Loucy (cell line): ENCODE results near the gene TLR9.

Experiments used
- H2AFZ ChIP-seq: fragments of 200-600 bp; sonication (generic); 2 replicates; pipeline ENCODE4 v1.6.0; 2016; ENCODE audit warnings: antibody characterized with exemption, mild to moderate bottlenecking, low read length, moderate library complexity
- H3F3A ChIP-seq: fragments of 200-600 bp; 2 replicates; pipeline ENCODE4 v1.6.0; 2016; ENCODE audit warnings: antibody characterized with exemption, low read depth, mild to moderate bottlenecking
- H3K27me3 ChIP-seq: fragments of 200-600 bp; sonication (generic); 2 replicates; pipeline ENCODE4 v1.6.1; 2014; ENCODE audit warnings: low read length, mild to moderate bottlenecking; ENCODE audit not compliant: insufficient read depth, poor library complexity, severe bottlenecking
- H3K36me3 ChIP-seq: fragments of 200-600 bp; sonication (generic); 2 replicates; pipeline ENCODE4 v1.6.1; 2016; ENCODE audit warnings: low read length; ENCODE audit not compliant: insufficient read depth
- H3K4me1 ChIP-seq: fragments of 200-600 bp; sonication (generic); 2 replicates; pipeline ENCODE4 v1.5.1; 2014; ENCODE audit warnings: low read length, mild to moderate bottlenecking; ENCODE audit not compliant: insufficient read depth, poor library complexity, severe bottlenecking
- H3K4me2 ChIP-seq: fragments of 200-600 bp; sonication (generic); 2 replicates; pipeline ENCODE4 v1.6.0; 2014; ENCODE audit warnings: antibody characterized with exemption, low read length, low read depth, mild to moderate bottlenecking; ENCODE audit not compliant: poor library complexity, severe bottlenecking
- H3K4me3 ChIP-seq: fragments of 200-600 bp; sonication (generic); 2 replicates; pipeline ENCODE4 v1.5.1; 2014; ENCODE audit warnings: low read length, mild to moderate bottlenecking, mixed read lengths; ENCODE audit not compliant: poor library complexity, severe bottlenecking
- H3K79me2 ChIP-seq: fragments of 200-600 bp; sonication (generic); 2 replicates; pipeline ENCODE4 v1.6.1; 2014; ENCODE audit warnings: low read length; ENCODE audit not compliant: insufficient read depth
- H3K9ac ChIP-seq: fragments of 200-600 bp; sonication (generic); 2 replicates; pipeline ENCODE4 v1.6.0; 2014; ENCODE audit warnings: mild to moderate bottlenecking, low read depth, low read length, moderate library complexity; ENCODE audit not compliant: poor library complexity, severe bottlenecking
- H3K9me2 ChIP-seq: fragments of 200-600 bp; sonication (generic); replicated peaks from 2 replicates; pipeline ENCODE4 v1.6.1; 2016; ENCODE audit warnings: low read depth, low read length, mixed read lengths
- H3K9me3 ChIP-seq: fragments of 200-600 bp; sonication (generic); 2 replicates; pipeline ENCODE4 v1.6.1; 2014; ENCODE audit warnings: mild to moderate bottlenecking, antibody characterized with exemption, low read length, low read depth; ENCODE audit not compliant: insufficient read depth
- H4K20me1 ChIP-seq: fragments of 200-600 bp; sonication (generic); 2 replicates; pipeline ENCODE4 v1.6.0; 2014; ENCODE audit warnings: antibody characterized with exemption, low read length, mild to moderate bottlenecking; ENCODE audit not compliant: insufficient read depth, poor library complexity, severe bottlenecking
- CTCF ChIP-seq: fragments of 200-600 bp; sonication (generic); conservative IDR thresholded peaks from 2 replicates; pipeline ENCODE4 v1.5.1; 2014; ENCODE audit warnings: mild to moderate bottlenecking, antibody characterized with exemption, low read length
- EZH2phosphoT487 ChIP-seq: fragments of 200-600 bp; IDR thresholded peaks from 2 replicates; pipeline ENCODE4 v1.6.1; 2018; ENCODE audit warnings: antibody characterized with exemption, mild to moderate bottlenecking, moderate library complexity, borderline replicate concordance

The TLR9 gene

DNA sequence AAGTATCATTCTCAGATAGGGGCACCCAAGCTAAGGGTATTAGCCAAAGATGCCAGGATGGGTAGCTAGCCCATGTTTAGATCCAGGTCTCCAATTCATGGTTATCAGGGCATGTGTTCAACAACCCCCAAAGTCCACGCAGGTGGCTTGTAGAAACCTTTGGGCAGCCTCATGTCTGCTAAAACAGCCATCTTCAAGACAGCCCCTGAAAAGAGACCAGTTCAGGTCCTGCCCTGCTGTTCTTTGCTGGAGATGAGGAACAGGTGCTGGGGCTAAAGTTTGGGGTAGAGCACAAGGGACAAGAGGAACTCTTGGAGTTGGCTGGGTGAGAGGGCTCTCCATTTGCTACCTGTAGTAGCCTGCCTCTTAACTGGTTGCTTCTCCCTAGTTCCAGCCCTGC lies 24.7 kb upstream of the TLR9 start:
- Histone ChIP-seq H3K4me1 (peaks cover 20% of the 10 kb centered on the region), H3K9me3 (no peaks in the 10 kb centered on the region), H3K9ac (no peak overlapping the region), H3K9me2 (no peaks in the 10 kb centered on the region), H2AFZ (no peak overlapping the region), H3F3A (peaks cover 9% of the 10 kb centered on the region; the same call in 1 of the 2 replicates), H3K27me3 (no peaks in the 10 kb centered on the region), H3K79me2 (peaks cover 6% of the 10 kb centered on the region; the same call in 1 of the 2 replicates), H3K4me3 (no peak overlapping the region), H3K36me3 (peaks cover 12% of the 10 kb centered on the region; the same call in 1 of the 2 replicates), H4K20me1 (peaks cover 11% of the 10 kb centered on the region), H3K4me2 (no peak overlapping the region)
- no peak for TF ChIP-seq CTCF
- no peak for TF ChIP-seq EZH2phosphoT487

DNA sequence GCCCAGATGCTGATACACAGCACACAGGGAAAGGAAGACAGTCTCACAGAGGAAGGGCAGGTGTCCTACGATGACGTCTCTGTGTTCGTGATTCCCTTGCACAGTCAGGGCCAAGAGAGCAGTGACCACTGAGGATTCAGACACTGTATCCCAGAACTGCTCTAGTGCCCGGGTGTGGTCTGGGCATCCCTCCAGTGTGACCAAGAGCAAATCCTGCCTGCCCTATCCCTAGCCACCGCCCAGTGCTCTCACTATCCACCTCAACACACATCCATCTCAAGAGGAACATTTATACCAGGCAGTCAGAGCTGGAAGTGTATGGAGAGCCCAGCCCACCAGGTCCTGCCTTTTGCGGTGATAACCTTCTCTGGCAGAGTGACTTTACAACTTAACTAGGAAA lies 24.2 kb upstream of the TLR9 start:
- H3K4me2 ChIP-seq, result no peak overlapping the region
- H3K36me3 ChIP-seq, result peaks cover 10% of the 10 kb centered on the region; the same call in 1 of the 2 replicates

DNA sequence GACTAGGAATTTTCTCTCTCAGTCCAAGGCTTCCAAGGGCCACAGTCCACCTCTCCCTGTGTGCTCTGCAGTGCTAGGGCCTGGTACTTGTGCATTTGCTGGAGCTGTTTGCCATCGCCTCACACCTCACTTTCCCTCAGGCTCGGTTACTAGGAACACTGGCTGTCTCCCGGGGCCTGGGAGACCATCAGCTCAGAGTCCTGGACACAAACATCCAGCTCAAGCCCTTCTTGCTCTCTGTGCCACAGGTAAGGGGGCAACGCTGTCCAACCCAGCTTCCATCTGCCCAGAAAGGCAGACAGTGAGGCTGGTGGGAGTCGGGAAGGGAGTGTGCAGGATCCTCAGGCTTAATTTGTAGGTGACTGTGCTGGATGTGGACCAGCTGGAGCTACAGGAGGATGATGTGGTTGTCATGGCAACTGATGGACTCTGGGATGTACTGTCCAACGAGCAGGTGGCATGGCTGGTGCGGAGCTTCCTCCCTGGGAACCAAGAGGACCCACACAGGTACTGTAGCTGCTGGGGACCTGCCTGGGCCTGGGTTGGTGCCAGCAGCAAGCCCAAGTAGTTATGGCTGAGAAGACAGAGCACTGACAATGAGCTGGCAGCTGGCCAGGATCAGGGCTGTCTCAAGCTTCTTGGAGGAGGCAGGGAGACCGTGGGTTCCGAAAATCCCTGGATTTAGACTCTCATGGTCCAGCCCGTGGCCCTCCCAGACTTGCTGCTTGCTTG lies 23.5 kb upstream of the TLR9 start:
- TF ChIP-seq EZH2phosphoT487, result no peak
- TF ChIP-seq CTCF, result no peak
- Histone ChIP-seq H3K4me2 (no peak overlapping the region), H3K27me3 (no peaks in the 10 kb centered on the region), H3K9me3 (no peaks in the 10 kb centered on the region), H4K20me1 (peaks cover 4% of the 10 kb centered on the region), H3K9me2 (no peaks in the 10 kb centered on the region), H3K4me1 (peaks cover 14% of the 10 kb centered on the region), H2AFZ (no peak overlapping the region), H3K9ac (no peak overlapping the region), H3K36me3 (peaks cover 6% of the 10 kb centered on the region; the same call in 1 of the 2 replicates), H3F3A (peaks cover 6% of the 10 kb centered on the region; the same call in 1 of the 2 replicates), H3K79me2 (peaks cover 6% of the 10 kb centered on the region; the same call in 1 of the 2 replicates), H3K4me3 (no peak overlapping the region)

More for the DNA sequence above, 24.2 kb upstream of the TLR9 start:
- Histone ChIP-seq H3K27me3 (no peaks in the 10 kb centered on the region), H3K9me2 (no peaks in the 10 kb centered on the region), H3F3A (peaks cover 9% of the 10 kb centered on the region; the same call in 1 of the 2 replicates), H3K9me3 (no peaks in the 10 kb centered on the region), H3K4me3 (no peak overlapping the region), H3K79me2 (peaks cover 6% of the 10 kb centered on the region; the same call in 1 of the 2 replicates), H4K20me1 (peaks cover 11% of the 10 kb centered on the region), H3K4me1 (peaks cover 20% of the 10 kb centered on the region), H2AFZ (no peak overlapping the region), H3K9ac (no peak overlapping the region)
- no peak for TF ChIP-seq EZH2phosphoT487
- TF ChIP-seq CTCF, result no peak
